Measurements from ENCODE around the gene PRR19.

The PRR19 gene

DNA sequence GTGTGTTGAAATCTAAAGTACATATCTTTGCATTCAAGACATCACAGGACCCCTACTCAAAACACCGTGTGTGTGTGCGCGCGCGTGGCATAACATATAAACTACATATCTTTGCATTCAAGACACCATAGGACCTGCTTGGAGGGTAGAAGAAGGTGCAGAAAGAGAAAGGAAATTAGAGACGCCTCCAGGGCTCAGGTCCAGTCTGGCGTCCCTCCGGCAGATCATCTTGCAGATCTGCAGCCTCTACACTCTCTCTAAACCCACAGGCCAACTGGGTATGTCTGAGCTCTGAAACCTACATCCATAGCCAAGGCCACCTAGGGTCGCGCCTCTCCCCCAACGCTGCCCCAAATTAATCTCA lies 1.2 kb downstream of the PRR19 start:
- DNase-seq, result no peak

GRCh38 chr19:42303876-42304275 lies 1.9 kb downstream of the PRR19 start:
- DNase-seq, result no peak

- DNase-seq, result no peak
Measured at GRCh38 chr19:42306646-42307045, 4.7 kb downstream of the PRR19 start.

DNA sequence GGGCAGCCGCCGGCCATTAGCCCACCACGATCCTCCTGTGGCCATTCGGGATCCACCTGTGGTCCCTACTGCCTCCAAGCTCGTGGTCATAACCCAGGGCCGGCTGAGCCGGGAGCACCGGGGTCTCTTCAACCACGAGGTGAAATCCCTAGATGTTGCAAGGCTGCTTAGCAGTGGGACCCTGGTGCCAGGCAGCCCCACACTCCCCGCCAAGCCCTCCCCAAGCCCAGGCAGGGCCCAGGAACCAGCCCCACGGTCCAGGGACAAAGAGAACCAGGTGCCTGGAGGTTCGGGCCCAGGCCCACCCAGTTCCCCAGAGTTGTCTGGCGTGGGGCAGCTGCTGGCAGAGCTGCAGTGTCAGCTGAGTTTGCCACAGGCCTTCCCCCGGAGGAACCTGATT lies 7.8 kb downstream of the PRR19 start:
- DNase-seq, result no peak

- DNase-seq, result peak in 1 of 2 experiments; percentile 30
Measured at GRCh38 chr19:42311657-42312056, 9.7 kb downstream of the PRR19 start.

DNA sequence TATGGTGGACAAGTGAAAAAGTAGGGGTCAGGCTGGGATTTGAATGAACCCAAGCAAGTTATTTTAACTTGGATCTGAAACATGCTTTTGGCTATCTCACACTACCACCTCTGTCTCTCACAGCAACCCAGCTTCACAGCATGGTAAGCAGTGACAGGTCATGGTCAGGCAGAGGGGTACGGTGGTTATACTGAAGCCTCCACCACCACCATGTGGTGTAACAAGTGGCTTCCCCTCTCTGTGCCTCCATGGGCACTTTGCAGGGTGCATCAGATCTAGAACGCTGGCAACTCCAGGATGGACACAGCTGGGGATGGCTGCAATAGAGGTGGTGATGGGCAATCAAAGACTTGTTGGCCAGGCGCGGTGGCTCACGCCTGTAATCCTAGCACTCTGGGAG lies 10.4 kb downstream of the PRR19 start:
- no peak for DNase-seq

- DNase-seq, result peak in 1 of 2 experiments; percentile 41
Measured at GRCh38 chr19:42313096-42313839, 11.3 kb downstream of the PRR19 start, which contains the start of gene TMEM145. TSS of gene TMEM145 (plus strand) at chr19:42313309. CDS start at chr19:42313377, 68 bp downstream.

DNA sequence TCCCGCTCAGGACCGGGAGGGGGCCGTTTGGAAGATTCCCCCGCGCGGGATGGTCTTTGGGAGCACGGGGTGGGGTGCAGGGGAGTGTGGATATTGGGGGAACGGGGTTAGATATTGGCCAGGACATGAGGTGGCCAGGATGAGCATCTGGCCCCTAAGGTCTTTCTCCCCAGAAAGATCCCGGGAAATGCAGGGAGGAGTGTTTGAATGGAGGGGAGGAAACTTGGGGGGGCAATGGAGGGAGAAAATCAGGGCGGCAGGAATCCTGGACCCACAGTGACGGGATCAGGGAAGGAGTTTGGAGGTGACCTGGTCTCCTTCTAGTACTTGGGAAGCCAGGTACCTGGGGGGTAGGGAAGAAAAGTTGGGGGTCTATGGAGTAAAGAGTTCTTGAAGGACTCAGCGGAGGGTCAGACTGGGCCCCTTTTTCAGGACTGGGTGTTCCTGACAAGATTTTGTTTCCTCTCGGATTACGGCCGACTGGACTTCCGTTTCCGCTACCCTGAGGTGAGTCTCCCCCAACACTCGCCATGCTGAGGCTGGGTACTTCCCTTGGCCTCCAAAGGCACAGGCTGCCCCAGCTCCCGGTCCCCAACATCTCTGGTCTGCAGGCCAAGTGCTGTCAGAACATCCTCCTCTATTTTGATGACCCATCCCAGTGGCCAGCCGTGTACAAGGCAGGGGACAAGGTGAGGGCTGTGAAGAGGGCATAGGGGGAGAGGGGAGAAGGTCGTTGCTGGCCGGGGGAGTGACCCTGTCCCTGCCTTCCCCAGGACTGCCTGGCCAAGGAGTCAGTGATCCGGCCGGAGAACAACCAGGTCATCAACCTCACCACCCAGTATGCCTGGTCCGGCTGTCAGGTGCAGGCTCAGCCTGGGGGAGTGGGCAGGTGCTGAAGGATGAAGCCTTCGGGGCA lies 12.2 kb downstream of the PRR19 start:
- DNase-seq, result peak; percentile 8 to 17

DNA sequence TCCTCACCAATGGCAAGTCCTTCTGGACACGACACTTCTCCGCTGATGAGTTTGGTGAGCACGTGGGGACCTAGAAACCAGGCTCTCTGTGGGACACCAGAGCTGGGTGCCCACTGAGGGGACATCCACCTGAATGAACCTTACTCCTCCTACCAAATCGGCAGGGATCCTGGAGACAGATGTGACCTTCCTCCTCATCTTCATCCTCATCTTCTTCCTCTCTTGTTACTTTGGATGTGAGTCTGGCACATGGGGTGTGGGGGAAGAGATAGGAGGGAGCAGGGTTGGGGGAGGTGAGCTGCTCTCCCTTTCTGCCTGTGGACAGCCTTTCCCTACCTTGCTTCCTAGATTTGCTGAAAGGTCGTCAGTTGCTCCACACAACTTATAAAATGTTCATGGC lies 13.1 kb downstream of the PRR19 start:
- DNase-seq, result no peak

GRCh38 chr19:42316223-42317211 lies 14.6 kb downstream of the PRR19 start:
- peak in 1 of 2 experiments; percentile 17 for DNase-seq

DNA sequence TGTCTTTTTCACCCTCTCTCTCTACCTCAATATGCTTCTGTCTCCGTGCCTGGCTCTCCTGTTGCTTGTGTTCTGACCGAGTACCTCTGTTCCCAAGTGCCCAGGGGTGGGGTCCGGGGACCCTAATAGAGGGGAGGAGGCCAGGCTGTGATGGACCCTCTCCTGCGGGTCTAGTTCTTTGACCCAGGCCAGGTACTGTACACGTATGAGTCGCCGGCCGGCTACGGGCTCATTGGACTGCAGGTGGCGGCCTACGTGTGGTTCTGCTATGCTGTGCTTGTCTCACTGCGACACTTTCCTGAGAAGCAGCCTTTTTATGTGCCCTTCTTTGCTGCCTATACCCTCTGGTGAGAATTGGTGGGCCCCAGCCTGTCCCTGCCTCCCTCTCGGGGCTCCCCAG lies 15.6 kb downstream of the PRR19 start:
- DNase-seq, result no peak

DNA sequence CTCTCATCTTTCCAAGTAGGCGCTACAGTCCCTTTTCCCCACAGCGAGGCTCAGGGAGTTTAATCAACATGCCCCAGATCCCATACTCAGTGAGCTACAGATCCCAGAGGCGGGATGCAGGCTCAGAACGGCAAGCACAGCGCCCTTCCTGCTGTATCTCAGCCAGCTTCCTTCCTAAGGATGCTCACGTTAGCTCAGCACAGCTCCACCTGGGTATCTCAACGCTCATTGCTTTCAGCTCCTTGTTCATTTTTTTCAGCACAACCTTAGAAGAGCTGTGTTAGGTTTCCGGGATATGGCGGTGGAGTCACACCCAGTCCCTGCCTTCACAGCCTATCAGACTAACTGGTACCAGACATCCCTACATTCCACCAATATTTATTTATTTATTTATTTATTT lies 20.4 kb downstream of the PRR19 start:
- DNase-seq, result no peak

DNA sequence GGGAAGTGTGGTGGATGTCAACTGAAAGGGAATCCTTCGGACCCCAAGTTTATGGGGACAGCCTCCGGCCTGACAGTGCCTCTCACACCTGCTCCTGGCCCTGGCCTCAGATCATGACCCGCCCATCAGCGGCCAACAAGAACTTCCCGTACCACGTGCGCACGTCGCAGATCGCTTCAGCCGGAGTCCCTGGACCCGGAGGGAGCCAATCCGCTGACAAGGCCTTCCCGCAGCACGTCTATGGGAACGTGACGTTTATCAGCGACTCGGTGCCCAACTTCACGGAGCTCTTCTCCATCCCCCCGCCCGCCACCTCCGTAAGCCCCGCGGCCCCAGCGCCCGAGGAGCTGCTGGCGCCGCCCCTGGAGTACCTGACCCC lies 21.5 kb downstream of the PRR19 start:
- DNase-seq, result no peak

DNA sequence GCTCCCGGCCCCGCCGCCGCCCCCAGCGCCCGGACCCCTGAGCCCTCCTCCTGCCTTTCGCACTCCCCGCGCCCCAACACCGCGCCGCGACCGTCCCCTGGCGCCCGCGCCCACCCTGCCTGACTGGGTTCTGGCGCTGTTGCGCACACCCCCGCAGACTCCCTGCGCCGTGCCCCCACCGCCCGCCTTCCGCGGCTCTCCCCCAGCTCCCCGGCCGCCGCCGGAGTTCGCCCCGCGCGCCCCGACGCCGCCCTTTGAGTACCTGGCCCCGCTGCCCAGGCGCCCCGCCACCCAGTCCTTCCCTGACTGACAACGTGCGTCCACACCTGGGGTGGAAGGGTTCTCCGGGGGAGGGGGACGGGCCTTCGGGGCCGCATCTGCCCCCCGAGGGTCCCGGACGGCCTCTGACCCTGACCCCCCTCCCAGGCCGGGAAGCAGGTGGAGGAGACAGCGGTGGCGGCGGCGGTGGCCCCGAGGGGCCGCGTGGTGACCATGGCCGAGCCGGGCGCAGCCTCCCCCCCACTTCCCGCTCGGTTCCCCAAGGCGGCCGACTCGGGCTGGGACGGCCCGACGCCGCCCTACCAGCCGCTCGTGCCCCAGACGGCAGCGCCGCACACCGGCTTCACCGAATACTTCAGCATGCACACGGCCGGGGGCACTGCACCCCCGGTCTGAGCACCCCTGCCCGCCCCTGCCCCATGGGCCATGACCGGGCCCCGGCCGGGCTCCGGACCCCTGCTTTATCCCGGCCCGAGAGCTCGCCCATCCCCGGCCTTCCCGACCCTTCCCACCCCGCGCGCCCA lies 22.1 kb downstream of the PRR19 start:
- no peak for DNase-seq

- DNase-seq, result no peak
Measured at GRCh38 chr19:42324655-42325307, 22.8 kb downstream of the PRR19 start.

GRCh38 chr19:42325308-42325895 lies 23.5 kb downstream of the PRR19 start, which contains the start of gene MEGF8:
TSS of gene MEGF8 (plus strand) at chr19:42325635. CDS start at chr19:42326244, 609 bp downstream.
- DNase-seq, result peak; percentile 96 to 98

DNA sequence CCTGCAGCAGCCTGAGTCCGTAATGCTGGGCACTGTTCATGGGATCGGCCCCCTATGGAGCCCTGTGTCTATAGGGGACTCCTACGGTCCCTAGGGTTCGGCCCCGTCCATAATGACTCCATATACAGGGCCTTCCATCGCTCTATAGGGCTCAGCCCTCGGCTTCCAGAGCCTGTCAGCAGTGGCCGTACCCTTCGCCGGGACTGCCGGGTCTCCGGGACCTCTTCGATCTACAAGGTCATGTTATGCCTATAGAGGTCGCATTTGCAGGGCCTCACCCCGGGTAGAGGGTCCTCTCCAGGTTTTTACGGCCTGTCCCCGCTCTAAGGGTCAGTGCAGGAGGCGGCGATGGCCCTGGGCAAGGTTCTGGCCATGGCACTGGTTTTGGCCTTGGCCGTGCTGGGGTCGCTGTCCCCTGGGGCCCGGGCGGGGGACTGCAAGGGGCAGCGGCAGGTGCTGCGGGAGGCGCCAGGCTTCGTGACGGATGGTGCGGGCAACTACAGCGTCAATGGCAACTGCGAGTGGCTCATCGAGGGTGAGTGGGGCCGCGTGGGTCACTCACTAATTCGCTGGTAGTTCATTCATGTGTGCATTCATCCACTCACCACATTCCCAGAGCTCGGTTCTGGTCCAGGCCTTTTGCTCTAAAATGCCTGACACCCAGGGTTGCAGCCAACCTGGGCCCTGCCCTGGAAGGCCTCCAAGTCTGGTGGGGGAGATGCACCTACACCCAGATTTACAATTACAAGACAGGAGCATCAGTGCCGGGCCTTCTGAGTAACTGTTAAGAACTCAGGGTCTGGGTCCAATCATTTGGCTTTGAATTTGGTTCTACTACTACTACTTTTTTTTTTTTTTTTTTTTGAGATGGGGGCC lies 24.2 kb downstream of the PRR19 start:
- DNase-seq, result peak in 1 of 2 experiments; percentile 8

DNA sequence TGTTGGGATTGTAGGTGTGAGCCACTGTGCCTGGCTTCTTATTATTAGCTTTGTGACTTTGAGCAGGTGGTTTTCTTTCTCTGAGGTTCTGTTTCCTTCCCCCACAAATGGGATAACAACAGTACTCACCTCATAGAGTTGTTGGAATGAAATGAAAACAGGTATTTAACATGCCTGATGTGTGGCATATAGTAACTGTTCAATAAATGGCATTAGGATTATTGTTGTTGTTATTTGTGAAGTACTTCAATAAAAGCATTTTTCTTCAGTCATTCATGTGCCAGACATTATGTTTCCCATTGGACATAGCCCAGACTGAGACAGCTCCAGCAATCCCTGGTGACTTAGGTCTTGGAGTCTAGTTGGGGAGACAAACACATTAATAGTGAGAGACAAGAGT lies 25.0 kb downstream of the PRR19 start:
- DNase-seq, result no peak

GRCh38 chr19:42327381-42327780 lies 25.4 kb downstream of the PRR19 start:
- no peak for DNase-seq

- DNase-seq, result no peak
Measured at GRCh38 chr19:42328106-42328505, 26.2 kb downstream of the PRR19 start.

Data from SHP77 (cell line).